Motor neuron (in vitro differentiated cells): ENCODE data around the gene HNRNPLL. TPM values are rescaled to one million over a fixed set of nuclear protein-coding genes. Genes with fewer than 3 reads are reported as not detected.

Experiments
- ATAC-seq, 8 experiments: fragments of 200-7000 bp; cut with Tn5 transposase; replicated peaks in 6 of 8; 2 replicates each; pipeline ENCODE4 v1.8.0; 2021; ENCODE audit warnings: mild to moderate bottlenecking in 8 of 8, moderate library complexity in 8 of 8
- H3K27ac ChIP-seq, 2 donors: fragments of 250-450 bp; sonication (Bioruptor Pico); 2 replicates each; pipeline ENCODE4 v1.9.0; 2021; ENCODE audit warnings: antibody characterized with exemption in 2 of 2, mild to moderate bottlenecking in 2 of 2, moderate library complexity in 1 of 2
- H3K4me1 ChIP-seq, 2 donors: fragments of 250-450 bp; sonication (Bioruptor Pico); replicated peaks in 1 of 2; 2 replicates each; pipeline ENCODE4 v1.6.1; 2021; ENCODE audit warnings: antibody characterized with exemption in 2 of 2, mild to moderate bottlenecking in 2 of 2, moderate library complexity in 1 of 2
- H3K4me3 ChIP-seq, 5 donors: fragments of 250-450 bp; sonication (Bioruptor Pico); 2 replicates each; pipeline ENCODE4 v1.9.0; 2021; ENCODE audit warnings: antibody characterized with exemption in 5 of 5, mild to moderate bottlenecking in 5 of 5, moderate library complexity in 4 of 5
- WGBS, 10 experiments: fragments of 450-650 bp; shearing (Covaris generic); methylation state at CpG; one replicate each; pipeline ENCODE4 v1.0.0; 2022; 5-methylcytosine and 5-hydroxymethylcytosine counted together
- in situ Hi-C, 9 experiments: fragments of 400-800 bp; cut with MboI; loops; one replicate each; pipeline ENCODE4 v1.15.0; 2021; ENCODE audit warnings: low sequenced_read_pairs in 9 of 9, low pct_unique_long_range_greater_than_20kb in 2 of 9; ENCODE audit not compliant: unreplicated experiment in 9 of 9
- total RNA-seq, 8 experiments: library from RNA; unstranded; fragments of 300-600 nt; gene quantifications; 2 replicates each; pipeline versions ENCODE4 v1.2.3 to v1.2.4, GENCODE V29; 2022

The HNRNPLL gene
- total RNA-seq, 8 experiments from 2014 or later: 28.2 to 71.5 (median 46.2) TPM

GRCh38 chr2:38632980-38633379, 30.3 kb upstream of the HNRNPLL start:
- Histone ChIP-seq H3K4me3 (no peak overlapping the region), H3K4me1 (no peaks in the 10 kb centered on the region), H3K27ac (no peak overlapping the region)
- no peak for ATAC-seq
- in situ Hi-C loops: no loop called here

DNA sequence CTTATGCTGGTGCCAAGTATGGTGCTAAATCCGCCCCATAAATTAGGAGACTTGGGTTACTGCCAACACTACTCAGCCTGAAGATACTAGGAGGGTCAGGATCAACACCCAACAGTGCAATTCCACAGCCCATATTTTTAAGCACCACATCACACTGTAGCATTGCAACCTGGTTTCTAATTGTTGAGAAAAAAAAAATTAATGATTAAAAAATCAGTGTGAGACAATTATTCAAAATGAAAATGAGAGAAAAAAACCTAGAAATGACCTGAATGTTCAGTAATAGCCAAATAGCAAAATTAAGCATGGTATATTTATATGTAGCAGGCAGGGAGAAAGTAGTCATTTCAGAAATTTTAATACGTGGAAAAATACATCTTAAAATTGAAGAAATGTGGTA, 29.2 kb upstream of the HNRNPLL start:
- 13 to 100% (median 66%) methylated on average over 1 to 2 of the region's 2 CpGs; no CpG with 5 or more reads in 2 of the 10 experiments for WGBS, 10 experiments
- in situ Hi-C loops: no loop called here
- no peak overlapping the region for H3K4me3 ChIP-seq
- H3K27ac ChIP-seq: no peak overlapping the region
- no peaks in the 10 kb centered on the region for H3K4me1 ChIP-seq
- no peak for ATAC-seq

DNA sequence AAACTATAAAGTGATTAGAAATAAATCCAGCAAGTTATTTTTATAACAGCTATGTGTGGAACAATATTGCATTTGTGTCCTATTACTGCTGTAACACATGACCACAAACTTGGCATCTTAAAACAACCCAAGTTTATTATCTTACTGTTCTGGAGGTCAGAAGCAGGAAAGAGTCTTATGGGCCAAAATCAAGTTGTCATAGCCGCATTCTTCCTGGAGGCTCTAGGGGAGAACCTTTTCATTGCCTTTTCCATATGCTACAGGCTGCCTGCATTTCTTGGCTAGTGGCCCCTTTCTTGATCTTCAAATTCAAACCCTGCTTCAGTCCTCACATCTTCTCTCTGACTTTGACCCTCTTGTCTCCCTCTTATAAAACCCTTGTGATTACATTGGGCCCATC, 27.0 kb upstream of the HNRNPLL start:
- no peak for ATAC-seq
- H3K4me1 ChIP-seq: no peaks in the 10 kb centered on the region
- no peak overlapping the region for H3K27ac ChIP-seq
- 50 to 100% (median 100%) methylated on average over 1 of the region's 1 CpG; no CpG with 5 or more reads in 1 of the 10 experiments for WGBS, 10 experiments
- in situ Hi-C loops: no loop called here
- no peak overlapping the region for H3K4me3 ChIP-seq

- in situ Hi-C loops: no loop called here
- H3K4me3 ChIP-seq: no peak overlapping the region
- whole genome bisulfite sequencing, 10 experiments: 29 to 100% (median 45%) methylated on average over 1 to 4 of the region's 4 CpGs
- ATAC-seq: peak in 1 of 8 experiments; percentile 78
- no peaks in the 10 kb centered on the region for H3K4me1 ChIP-seq
- H3K27ac ChIP-seq: no peak overlapping the region
Observed at GRCh38 chr2:38627391-38627790, 24.7 kb upstream of the HNRNPLL start.

GRCh38 chr2:38626326-38627035, 23.8 kb upstream of the HNRNPLL start:
- WGBS, 10 experiments: 0 to 100% (median 75%) methylated on average over 1 to 6 of the region's 7 CpGs
- Histone ChIP-seq H3K4me1 (no peaks in the 10 kb centered on the region), H3K27ac (no peak overlapping the region), H3K4me3 (no peak overlapping the region)
- in situ Hi-C loops: no loop called here
- ATAC-seq: no peak

GRCh38 chr2:38622210-38622609, 19.5 kb upstream of the HNRNPLL start:
- Histone ChIP-seq H3K27ac (no peak overlapping the region), H3K4me1 (no peaks in the 10 kb centered on the region), H3K4me3 (no peak overlapping the region)
- in situ Hi-C loops: loop anchor here in 1 of 9 experiments (25.0 kb wide), 1 partner anchor 90 kb away; no protein-coding TSS in a partner anchor
- ATAC-seq: no peak
- 49 to 100% (median 85%) methylated on average over 1 to 3 of the region's 3 CpGs; no CpG with 5 or more reads in 1 of the 10 experiments for WGBS, 10 experiments

- Histone ChIP-seq H3K4me3 (no peak overlapping the region), H3K27ac (no peak overlapping the region), H3K4me1 (no peaks in the 10 kb centered on the region)
- no peak for ATAC-seq
- in situ Hi-C loops: loop anchor here in 1 of 9 experiments (25.0 kb wide), 1 partner anchor 91 kb away; no protein-coding TSS in a partner anchor
Observed at GRCh38 chr2:38621018-38621417, 18.3 kb upstream of the HNRNPLL start.

DNA sequence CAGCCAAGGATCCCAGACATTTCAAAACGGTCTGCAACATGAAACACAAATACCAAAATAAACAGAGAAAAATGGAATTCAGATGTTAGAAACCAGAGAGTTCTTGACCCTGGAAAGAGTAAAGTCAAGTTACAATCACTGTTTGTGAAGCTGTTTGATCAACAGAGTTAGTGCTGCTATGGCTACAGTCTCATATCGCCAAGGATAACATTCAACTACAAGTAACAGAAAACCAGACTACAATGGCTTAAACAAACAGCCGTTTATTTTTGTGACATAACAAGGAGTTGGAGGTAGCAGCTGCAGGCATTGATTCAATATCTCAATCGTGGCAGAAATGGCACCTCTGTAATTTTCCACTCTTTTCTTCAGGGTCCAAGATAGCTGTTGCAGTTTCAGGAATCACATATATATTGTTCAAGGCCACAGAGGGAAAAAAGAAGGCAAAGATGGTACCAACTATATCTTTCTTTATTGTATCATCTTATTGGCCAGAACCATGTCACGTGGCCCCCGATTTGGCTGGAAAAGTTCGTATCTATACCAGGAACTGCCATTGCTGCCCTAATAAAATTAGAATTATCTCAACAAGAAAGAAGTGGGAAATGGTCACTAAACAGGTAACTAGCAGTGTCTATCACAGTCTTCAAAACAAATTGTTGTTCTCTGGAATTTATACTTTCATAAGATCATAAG, 17.7 kb upstream of the HNRNPLL start:
- Histone ChIP-seq H3K4me1 (no peaks in the 10 kb centered on the region), H3K27ac (no peak overlapping the region), H3K4me3 (no peak overlapping the region)
- in situ Hi-C loops: loop anchor here in 1 of 9 experiments (25.0 kb wide), 1 partner anchor 92 kb away; no protein-coding TSS in a partner anchor
- peak in 1 of 8 experiments; percentile 76 for ATAC-seq
- WGBS, 10 experiments: 12 to 91% (median 71%) methylated on average over 1 to 7 of the region's 7 CpGs

DNA sequence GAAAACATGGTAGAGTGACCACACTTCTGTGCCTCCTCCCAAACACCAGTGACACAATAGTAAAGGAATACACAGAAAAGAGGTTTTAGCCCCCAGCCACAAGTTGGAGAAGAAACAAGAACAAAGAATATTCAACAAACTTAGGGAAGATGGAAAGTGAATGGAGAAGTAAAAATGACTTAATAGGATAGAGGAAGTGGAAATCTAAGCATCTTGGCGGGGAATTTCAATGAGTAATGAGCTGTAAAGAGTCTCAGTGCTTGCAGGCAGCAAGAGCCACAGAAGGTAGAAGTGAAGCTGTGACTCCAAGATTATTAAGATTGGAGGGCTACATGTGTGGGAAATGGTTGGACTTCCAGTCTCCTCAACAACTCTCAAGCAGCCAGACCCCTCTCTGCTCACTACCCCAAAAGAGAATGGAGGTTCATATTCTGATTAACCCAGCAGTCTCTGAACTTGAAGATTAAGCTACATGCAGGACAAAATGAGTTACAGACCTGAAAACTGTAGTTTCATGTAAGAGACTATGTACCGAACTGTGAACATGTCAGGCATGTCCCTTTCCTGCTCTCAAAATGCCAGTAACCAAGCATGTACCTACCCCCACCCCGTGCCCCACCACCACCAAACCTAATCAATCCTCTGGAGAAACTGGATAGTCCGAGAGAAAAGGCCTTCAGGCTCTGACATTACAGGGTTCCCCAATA, 16.9 kb upstream of the HNRNPLL start:
- 0 to 100% (median 71%) methylated on average over 1 to 4 of the region's 4 CpGs for WGBS, 10 experiments
- Histone ChIP-seq H3K4me3 (no peak overlapping the region), H3K27ac (no peak overlapping the region), H3K4me1 (no peaks in the 10 kb centered on the region)
- in situ Hi-C loops: loop anchor here in 1 of 9 experiments (25.0 kb wide), 1 partner anchor 93 kb away; no protein-coding TSS in a partner anchor
- no peak for ATAC-seq

DNA sequence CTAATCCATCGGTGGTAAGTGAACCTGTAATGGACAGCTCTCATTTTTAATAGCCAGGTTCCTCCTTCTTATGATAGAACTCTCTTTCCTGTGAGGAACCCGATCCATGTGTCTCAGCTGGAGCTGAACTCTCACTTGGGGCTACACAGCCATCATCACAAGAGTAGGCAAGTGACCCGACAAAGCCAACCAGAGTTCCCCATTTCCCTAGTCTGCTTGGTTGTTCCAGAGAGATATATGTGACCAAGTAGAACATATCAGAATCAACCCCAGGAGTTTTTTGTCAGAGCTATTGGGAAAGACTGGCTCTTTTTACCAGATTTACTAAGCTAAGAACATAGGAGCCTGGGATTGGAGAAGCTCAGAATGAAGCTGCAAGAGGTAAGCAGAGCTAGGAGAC, 14.6 kb upstream of the HNRNPLL start:
- no peak for ATAC-seq
- Histone ChIP-seq H3K4me3 (no peak overlapping the region), H3K27ac (no peak overlapping the region), H3K4me1 (peaks cover 8 to 13% of the 10 kb centered on the region in 2 donors)
- in situ Hi-C loops: loop anchor here in 1 of 9 experiments (25.0 kb wide), 1 partner anchor 95 kb away; no protein-coding TSS in a partner anchor
- WGBS, 10 experiments: 19 to 100% (median 92%) methylated on average over 1 to 3 of the region's 3 CpGs; no CpG with 5 or more reads in 3 of the 10 experiments

GRCh38 chr2:38615237-38615636, 12.5 kb upstream of the HNRNPLL start:
- peak in 1 of 8 experiments; percentile 29 for ATAC-seq
- H3K4me1 ChIP-seq: peaks cover 8 to 13% of the 10 kb centered on the region in 2 donors
- H3K4me3 ChIP-seq: no peak overlapping the region
- H3K27ac ChIP-seq: no peak overlapping the region
- 0 to 100% (median 92%) methylated on average over 1 of the region's 1 CpG; no CpG with 5 or more reads in 1 of the 10 experiments for WGBS, 10 experiments
- in situ Hi-C loops: loop anchor here in 1 of 9 experiments (25.0 kb wide), 1 partner anchor 97 kb away; no protein-coding TSS in a partner anchor

GRCh38 chr2:38613849-38614213, 11.1 kb upstream of the HNRNPLL start:
- WGBS, 10 experiments: 33 to 100% (median 68%) methylated on average over 1 to 3 of the region's 3 CpGs; no CpG with 5 or more reads in 2 of the 10 experiments
- in situ Hi-C loops: loop anchor here in 1 of 9 experiments (25.0 kb wide), 1 partner anchor 98 kb away; no protein-coding TSS in a partner anchor
- Histone ChIP-seq H3K27ac (no peak overlapping the region), H3K4me1 (peaks cover 8 to 13% of the 10 kb centered on the region in 2 donors), H3K4me3 (no peak overlapping the region)
- ATAC-seq: no peak
